ENCODE results near the gene MAP1B. TPM values are rescaled to one million over a fixed set of nuclear protein-coding genes. Genes with fewer than 3 reads are reported as not detected.

The MAP1B gene
- polyA plus RNA-seq, 1 experiment = 55.3 TPM

- ChIA-PET POLR2A (interaction anchor here (1.0 kb wide), 1 partner anchor 16 kb away, joined by 4 read pairs; no protein-coding TSS in a partner anchor), CTCF (no interaction called here)
- no peak for DNase-seq (ENCODE audit: low read depth, low spot score)
- Histone ChIP-seq H3K27ac (ENCODE audit: low read depth, low read length) (peak overlapping the region; percentile 97), H3K4me3 (ENCODE audit: low read depth, low read length) (no peak overlapping the region), H3K9me3 (ENCODE audit: control insufficient read depth, insufficient read depth, low read length) (no peaks in the 10 kb centered on the region), H3K27me3 (ENCODE audit: control insufficient read depth, insufficient read depth, low read length) (no peaks in the 10 kb centered on the region)
- TF ChIP-seq CTCF (IDR thresholded peaks at IDR 0.05; ENCODE audit: low read depth, low read length) = no peak
These were observed 33.4 kb downstream of the MAP1B start for GRCh38 chr5:72140711-72141110.

DNA sequence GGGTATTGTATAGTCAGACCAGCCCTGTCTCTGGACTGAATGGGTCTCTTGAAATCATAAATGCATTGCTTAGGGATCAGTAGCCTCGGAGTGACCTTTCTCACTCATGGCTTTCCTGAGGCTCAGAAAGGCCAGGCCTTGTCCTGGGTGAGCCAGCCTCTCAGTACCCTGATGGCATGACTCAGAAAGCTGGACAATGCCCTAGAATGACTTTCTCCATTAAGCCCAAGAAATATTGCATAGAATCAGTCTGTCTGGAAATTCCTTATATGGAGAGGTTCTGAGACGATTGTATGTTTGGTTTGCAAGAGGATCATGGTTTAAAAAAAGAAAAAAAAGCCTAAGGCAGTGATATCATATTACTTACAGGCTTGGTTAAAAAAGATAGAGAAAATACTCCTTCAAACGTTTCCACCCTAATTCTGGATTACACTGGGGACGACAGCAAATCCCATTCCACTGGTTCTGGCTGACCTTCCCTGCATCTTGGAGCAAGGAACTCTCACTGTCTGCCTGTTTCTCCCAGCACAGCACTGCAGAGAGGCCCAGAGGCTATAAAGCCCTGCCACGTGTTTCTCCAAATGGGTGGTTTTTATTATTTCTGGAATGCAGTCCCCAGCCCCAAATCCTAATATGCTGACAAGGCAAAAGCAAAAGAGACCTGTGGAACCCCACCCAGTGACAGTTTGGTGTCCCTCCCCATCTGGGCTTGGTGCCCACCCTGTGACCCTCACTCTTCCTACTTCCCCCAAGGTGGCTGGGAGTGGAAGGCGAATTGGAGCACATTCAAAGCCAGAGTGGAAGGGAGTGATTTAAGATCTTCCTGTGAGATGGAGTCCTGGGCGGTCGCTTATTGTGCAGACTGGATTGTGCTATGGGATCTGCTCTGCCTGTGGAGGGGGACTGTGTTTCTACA is 34.4 kb downstream of the MAP1B start:
- Histone ChIP-seq H3K27ac (ENCODE audit: low read depth, low read length) (peak overlapping the region; percentile 97), H3K27me3 (ENCODE audit: control insufficient read depth, insufficient read depth, low read length) (no peaks in the 10 kb centered on the region), H3K4me3 (ENCODE audit: low read depth, low read length) (peak overlapping the region; percentile 0; the same call in 1 of the 2 replicates), H3K9me3 (ENCODE audit: control insufficient read depth, insufficient read depth, low read length) (no peaks in the 10 kb centered on the region)
- DNase-seq (ENCODE audit: low read depth, low spot score) = peak; percentile 90
- CTCF ChIA-PET = no interaction called here
- POLR2A ChIA-PET = interaction anchor here (1.0 kb wide), 1 partner anchor 15 kb away, joined by 4 read pairs; no protein-coding TSS in a partner anchor
- no peak for TF ChIP-seq CTCF (IDR thresholded peaks at IDR 0.05; ENCODE audit: low read depth, low read length)

DNA sequence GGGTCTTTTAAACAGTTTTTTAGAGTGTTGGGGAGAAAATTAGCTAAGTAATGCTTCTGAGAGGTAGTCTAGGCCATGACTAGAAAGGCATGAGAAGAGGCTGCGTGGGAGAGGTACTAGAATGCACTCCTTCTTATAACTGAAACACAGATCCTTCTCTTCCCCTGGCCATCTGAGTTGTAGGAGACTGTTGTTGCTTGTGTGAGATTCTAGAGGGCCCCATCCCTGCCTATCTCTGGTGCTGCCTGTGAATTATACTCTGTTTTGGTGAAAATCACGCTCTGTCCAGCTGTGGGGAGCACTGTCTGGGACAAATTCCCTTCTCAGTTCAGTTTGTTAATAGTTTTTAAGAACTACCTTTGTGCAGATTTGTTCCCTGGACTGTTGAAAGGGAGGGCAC is 37.5 kb downstream of the MAP1B start:
- ChIA-PET CTCF (interaction anchor here (0.7 kb wide), 1 partner anchor 170 kb away, joined by 3 read pairs; no protein-coding TSS in a partner anchor), POLR2A (no interaction called here)
- no peak overlapping the region for H3K4me3 ChIP-seq (ENCODE audit: low read depth, low read length)
- no peak for DNase-seq (ENCODE audit: low read depth, low spot score)
- TF ChIP-seq CTCF (IDR thresholded peaks at IDR 0.05; ENCODE audit: low read depth, low read length) = no peak
- no peak overlapping the region for H3K27ac ChIP-seq (ENCODE audit: low read depth, low read length)
- H3K27me3 ChIP-seq (ENCODE audit: control insufficient read depth, insufficient read depth, low read length) = no peaks in the 10 kb centered on the region
- H3K9me3 ChIP-seq (ENCODE audit: control insufficient read depth, insufficient read depth, low read length) = no peaks in the 10 kb centered on the region

GRCh38 chr5:72145348-72145747 is 38.1 kb downstream of the MAP1B start:
- no peak for TF ChIP-seq CTCF (IDR thresholded peaks at IDR 0.05; ENCODE audit: low read depth, low read length)
- Histone ChIP-seq H3K9me3 (ENCODE audit: control insufficient read depth, insufficient read depth, low read length) (no peaks in the 10 kb centered on the region), H3K27me3 (ENCODE audit: control insufficient read depth, insufficient read depth, low read length) (no peaks in the 10 kb centered on the region), H3K4me3 (ENCODE audit: low read depth, low read length) (no peak overlapping the region), H3K27ac (ENCODE audit: low read depth, low read length) (no peak overlapping the region)
- ChIA-PET POLR2A (no interaction called here), CTCF (no interaction called here)
- no peak for DNase-seq (ENCODE audit: low read depth, low spot score)

DNA sequence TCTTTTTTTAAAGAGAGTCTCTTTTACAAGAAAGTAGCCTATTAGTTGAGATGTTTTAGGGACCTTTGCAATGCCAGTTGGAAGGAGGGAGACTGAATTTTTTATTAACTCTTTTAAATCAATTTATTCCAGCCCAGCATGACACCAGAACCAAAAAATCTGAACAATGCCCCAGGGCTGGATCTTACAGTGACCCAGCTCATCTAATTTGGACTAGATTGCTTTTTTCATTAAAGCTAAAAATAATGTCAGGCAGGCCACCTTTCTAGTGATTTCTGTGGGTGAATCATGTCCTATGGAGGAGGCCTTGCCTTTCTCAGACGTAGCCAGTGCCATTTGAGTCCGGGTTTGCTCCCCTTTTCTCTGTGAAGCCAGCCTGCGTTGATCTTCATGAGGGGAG is 38.8 kb downstream of the MAP1B start:
- no peak for DNase-seq (ENCODE audit: low read depth, low spot score)
- ChIA-PET CTCF (no interaction called here), POLR2A (no interaction called here)
- Histone ChIP-seq H3K9me3 (ENCODE audit: control insufficient read depth, insufficient read depth, low read length) (no peaks in the 10 kb centered on the region), H3K27ac (ENCODE audit: low read depth, low read length) (no peak overlapping the region), H3K4me3 (ENCODE audit: low read depth, low read length) (no peak overlapping the region), H3K27me3 (ENCODE audit: control insufficient read depth, insufficient read depth, low read length) (no peaks in the 10 kb centered on the region)
- no peak for TF ChIP-seq CTCF (IDR thresholded peaks at IDR 0.05; ENCODE audit: low read depth, low read length)

Measured in AG04450 (cell line).